HUES6 (cell line): ENCODE data around the gene MICAL2.

Source experiments
- H3K27ac ChIP-seq: 2 replicates; pipeline ENCODE4 v1.7.0; 2013; ENCODE audit warnings: low read depth, mild to moderate bottlenecking, low read length, inconsistent platforms
- H3K27me3 ChIP-seq: 2 replicates; pipeline ENCODE4 v1.6.1; 2013; ENCODE audit warnings: low read length; ENCODE audit not compliant: control insufficient read depth, insufficient read depth
- H3K36me3 ChIP-seq: 2 replicates; pipeline ENCODE4 v1.6.1; 2013; ENCODE audit warnings: low read length; ENCODE audit not compliant: control insufficient read depth, insufficient read depth
- H3K4me1 ChIP-seq: 2 replicates; pipeline ENCODE4 v1.6.1; 2013; ENCODE audit warnings: low read length; ENCODE audit not compliant: control insufficient read depth, insufficient read depth
- H3K4me3 ChIP-seq: 2 replicates; pipeline ENCODE4 v1.5.1; 2013; ENCODE audit warnings: low read depth, low read length
- H3K9ac ChIP-seq: one replicate; pipeline ENCODE4 v1.6.1; 2013; ENCODE audit warnings: mild to moderate bottlenecking, low read length
- H3K9me3 ChIP-seq: 2 replicates; pipeline ENCODE4 v1.6.1; 2013; ENCODE audit warnings: low read depth, low read length; ENCODE audit not compliant: control insufficient read depth, insufficient read depth

The MICAL2 gene

DNA sequence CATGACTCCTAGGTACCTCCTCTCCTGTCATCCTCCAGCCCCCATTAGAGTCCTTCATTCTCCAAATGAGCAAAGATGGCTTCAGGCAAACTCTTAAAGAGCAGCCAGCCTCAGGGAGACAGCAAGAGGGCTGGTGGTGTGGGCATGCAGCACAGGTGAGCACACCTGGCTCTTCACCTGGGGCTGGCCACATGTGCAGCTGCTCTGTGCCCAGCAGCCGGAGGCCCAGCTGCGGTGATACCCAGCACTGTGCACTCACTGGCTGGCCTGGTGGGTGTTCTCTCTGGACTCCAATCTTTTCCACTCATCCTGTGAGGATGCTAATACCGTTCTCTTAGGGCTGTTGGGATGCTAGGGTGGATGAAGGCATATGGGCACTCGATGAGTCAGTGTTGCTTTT lies 160.9 kb downstream of the MICAL2 start:
- Histone ChIP-seq H3K4me3 (no peak overlapping the region), H3K9ac (no peak overlapping the region), H3K9me3 (no peaks in the 10 kb centered on the region), H3K27ac (no peak overlapping the region), H3K36me3 (no peaks in the 10 kb centered on the region), H3K4me1 (peaks cover 7% of the 10 kb centered on the region; the same call in 1 of the 2 replicates), H3K27me3 (no peaks in the 10 kb centered on the region)

DNA sequence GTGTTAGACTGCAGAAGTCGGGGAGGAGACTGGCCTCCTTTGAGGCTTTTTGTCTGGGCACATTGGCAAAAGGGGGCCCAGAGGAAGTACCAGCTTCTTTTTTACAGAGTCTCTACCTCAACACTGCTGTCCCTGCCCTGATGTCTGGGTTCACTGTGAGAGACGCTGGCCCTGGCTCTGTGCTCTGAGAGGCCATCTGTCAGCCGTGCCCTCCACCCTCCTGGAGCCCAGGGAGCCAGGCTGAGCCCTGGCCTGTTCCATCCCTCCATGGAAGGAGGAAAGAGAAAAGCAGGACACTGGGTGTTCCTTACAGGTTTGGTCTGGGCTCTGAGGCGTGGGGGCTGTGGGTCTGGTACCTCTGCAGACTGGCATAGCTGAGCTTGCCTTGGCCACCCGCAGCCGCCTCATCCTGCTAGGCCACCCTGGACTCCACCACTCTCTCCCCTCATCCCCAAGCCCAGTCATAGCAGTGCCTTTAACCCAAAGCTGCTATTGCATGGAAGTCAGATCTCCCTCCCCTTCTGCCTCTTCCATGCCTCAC lies 161.5 kb downstream of the MICAL2 start:
- no peaks in the 10 kb centered on the region for H3K9me3 ChIP-seq
- H3K4me1 ChIP-seq = peaks cover 7% of the 10 kb centered on the region; the same call in 1 of the 2 replicates
- no peak overlapping the region for H3K9ac ChIP-seq
- no peak overlapping the region for H3K27ac ChIP-seq
- no peak overlapping the region for H3K4me3 ChIP-seq
- H3K36me3 ChIP-seq = no peaks in the 10 kb centered on the region
- H3K27me3 ChIP-seq = no peaks in the 10 kb centered on the region

DNA sequence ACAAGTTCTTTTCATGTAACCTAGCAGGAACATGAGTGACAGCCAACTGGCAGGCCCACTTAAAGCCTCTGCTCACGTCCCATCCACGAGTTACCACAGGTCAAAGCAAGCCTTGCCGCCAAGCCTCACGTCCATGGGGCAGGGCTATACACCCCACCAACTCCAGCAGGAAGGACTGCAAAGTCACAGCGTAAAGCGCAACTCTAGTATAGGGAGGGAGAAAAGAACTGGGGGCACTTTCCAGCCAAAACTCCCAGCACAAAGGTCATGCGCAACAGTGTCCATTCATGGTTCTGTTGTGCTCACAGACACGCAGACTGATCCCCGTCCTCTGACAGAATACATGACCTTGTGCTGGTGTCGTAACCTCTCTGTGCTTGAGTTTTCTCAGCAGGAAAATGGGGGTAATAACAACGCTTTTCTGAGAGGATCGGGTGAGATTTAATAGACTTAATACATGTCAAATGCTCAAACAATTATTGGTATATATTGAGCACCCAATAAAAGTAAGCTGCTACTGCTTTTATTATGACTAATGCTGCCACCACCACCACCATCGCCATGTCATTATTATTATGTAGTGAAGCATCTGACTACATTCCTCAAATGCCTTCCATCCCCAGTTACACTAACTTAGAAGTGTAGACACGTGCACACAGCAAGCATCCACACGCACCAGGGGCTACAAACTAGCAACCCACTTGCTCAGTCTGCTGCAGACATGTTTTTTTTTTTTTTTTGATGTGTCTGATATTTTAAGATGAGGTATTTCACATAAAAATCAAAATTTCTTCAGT lies 162.6 kb downstream of the MICAL2 start:
- H3K4me3 ChIP-seq = no peak overlapping the region
- H3K9me3 ChIP-seq = no peaks in the 10 kb centered on the region
- no peak overlapping the region for H3K27ac ChIP-seq
- no peaks in the 10 kb centered on the region for H3K36me3 ChIP-seq
- no peaks in the 10 kb centered on the region for H3K27me3 ChIP-seq
- no peak overlapping the region for H3K9ac ChIP-seq
- peaks cover 7% of the 10 kb centered on the region; the same call in 1 of the 2 replicates for H3K4me1 ChIP-seq

DNA sequence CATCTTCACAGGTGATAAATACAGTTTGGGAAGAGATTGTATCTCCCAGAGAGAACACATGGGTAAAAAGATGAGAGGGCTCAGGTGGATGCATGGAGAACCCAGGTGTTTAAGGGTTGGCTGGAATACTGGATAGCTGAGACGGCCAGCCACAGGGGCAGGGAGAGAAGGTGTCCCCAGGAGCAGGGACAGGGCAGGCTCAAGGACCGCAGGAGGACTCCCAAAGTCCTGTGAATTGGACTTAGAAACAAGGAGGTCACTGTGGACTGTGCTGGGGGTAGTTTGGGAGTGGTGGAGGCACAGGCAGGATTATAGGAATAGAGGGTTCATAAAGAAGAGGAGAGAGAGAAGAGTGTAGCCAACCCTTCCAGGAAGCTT lies 163.2 kb downstream of the MICAL2 start:
- Histone ChIP-seq H3K9ac (no peak overlapping the region), H3K4me1 (peaks cover 7% of the 10 kb centered on the region; the same call in 1 of the 2 replicates), H3K9me3 (no peaks in the 10 kb centered on the region), H3K4me3 (no peak overlapping the region), H3K27ac (no peak overlapping the region), H3K36me3 (no peaks in the 10 kb centered on the region), H3K27me3 (no peaks in the 10 kb centered on the region)

DNA sequence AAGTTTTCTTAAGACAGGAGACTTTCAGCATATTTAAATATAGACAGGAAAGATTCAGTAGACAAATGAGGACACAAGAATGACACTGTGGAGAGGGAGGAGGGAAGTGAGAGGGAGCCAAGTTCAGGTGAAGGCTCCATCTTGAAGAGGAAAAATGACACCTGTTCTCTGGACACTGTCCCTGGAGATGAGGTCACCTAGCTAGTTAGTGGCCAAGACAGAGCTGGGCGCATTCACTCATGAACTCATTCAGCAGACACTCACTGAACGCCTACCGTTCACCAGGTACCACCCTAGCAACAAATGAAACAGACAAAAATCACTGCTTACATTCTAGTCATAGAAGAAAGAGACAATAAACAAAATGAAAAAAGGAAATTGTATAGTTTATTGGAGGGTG lies 163.7 kb downstream of the MICAL2 start:
- peaks cover 4% of the 10 kb centered on the region; the same call in 1 of the 2 replicates for H3K4me1 ChIP-seq
- H3K9ac ChIP-seq = no peak overlapping the region
- H3K27me3 ChIP-seq = no peaks in the 10 kb centered on the region
- no peaks in the 10 kb centered on the region for H3K9me3 ChIP-seq
- no peak overlapping the region for H3K4me3 ChIP-seq
- no peak overlapping the region for H3K27ac ChIP-seq
- no peaks in the 10 kb centered on the region for H3K36me3 ChIP-seq

DNA sequence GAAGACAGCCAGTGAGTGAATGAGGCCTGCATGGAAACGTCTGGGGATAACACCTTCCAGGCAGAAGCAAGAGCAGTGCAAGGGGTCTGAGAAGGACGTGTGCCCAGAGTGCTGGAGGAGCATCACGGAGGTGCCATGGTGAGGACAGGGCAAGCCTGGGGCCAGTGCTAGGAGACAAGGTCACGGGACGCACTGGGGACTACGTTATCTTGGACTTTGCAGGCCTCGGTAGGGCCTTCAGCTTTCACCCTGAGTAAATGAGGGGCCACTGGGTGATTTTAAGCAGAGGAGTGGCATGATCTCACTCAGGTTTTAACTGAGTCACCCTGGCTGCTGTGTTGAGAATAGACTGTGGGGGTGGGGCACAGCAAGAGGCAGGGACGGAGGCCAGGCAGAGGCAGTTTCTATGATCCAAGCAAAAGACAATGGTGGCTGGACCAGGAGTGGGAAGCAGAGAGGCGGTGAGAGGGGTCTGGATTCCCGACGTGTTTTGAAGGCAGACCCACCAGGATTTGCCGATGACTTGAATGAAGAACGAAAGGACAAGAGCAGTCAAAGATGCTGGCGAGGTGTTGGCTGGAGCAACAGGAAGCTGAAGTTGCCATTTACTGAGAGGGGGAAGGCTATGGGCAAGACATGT lies 164.3 kb downstream of the MICAL2 start:
- Histone ChIP-seq H3K9ac (no peak overlapping the region), H3K27me3 (no peaks in the 10 kb centered on the region), H3K4me1 (no peaks in the 10 kb centered on the region; the same call in 1 of the 2 replicates), H3K4me3 (no peak overlapping the region), H3K9me3 (no peaks in the 10 kb centered on the region), H3K27ac (no peak overlapping the region), H3K36me3 (no peaks in the 10 kb centered on the region)

DNA sequence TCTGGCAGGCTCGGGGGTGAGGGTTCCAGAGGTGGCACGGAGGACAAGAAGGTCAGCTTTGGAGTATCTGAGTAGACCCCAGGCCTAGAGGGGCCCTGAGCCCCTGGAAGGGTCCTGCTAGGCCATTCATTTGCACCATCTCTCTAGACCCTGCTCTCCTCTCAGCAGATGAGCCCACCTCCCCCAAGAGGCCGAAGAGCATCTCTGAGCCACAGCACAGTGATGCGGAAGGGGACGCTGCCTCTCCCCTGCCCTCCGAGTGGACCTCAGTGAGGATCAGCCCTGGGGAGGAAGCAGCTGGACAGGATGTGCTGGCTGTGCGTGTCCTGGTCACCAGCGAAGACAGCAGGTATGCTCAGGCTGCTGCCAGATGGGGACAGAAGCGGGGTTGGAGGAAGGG lies 165.4 kb downstream of the MICAL2 start:
- Histone ChIP-seq H3K4me3 (no peak overlapping the region), H3K9me3 (no peaks in the 10 kb centered on the region), H3K4me1 (no peaks in the 10 kb centered on the region; the same call in 1 of the 2 replicates), H3K36me3 (no peaks in the 10 kb centered on the region), H3K9ac (no peak overlapping the region), H3K27me3 (no peaks in the 10 kb centered on the region), H3K27ac (no peak overlapping the region)

DNA sequence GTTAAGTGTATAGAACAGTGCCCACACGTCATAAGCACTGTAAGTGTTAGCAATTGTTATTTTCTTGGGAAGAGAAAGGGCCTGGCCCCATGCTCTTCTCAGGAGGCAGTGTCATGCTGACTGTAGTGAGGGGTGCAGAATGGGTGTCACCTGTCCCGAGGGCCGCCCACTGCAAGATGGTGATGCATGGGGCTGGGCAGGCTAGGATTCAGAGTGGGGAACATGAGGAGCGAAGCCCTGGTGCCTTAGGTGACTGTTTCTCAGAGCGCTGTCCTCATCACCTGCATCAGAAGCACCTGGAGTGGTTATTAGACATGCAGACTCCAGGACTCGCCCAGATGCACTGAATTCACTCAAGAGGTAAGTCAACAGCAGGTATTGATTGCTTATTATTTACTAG lies 166.0 kb downstream of the MICAL2 start:
- H3K27me3 ChIP-seq = no peaks in the 10 kb centered on the region
- H3K4me1 ChIP-seq = no peaks in the 10 kb centered on the region; the same call in 1 of the 2 replicates

DNA sequence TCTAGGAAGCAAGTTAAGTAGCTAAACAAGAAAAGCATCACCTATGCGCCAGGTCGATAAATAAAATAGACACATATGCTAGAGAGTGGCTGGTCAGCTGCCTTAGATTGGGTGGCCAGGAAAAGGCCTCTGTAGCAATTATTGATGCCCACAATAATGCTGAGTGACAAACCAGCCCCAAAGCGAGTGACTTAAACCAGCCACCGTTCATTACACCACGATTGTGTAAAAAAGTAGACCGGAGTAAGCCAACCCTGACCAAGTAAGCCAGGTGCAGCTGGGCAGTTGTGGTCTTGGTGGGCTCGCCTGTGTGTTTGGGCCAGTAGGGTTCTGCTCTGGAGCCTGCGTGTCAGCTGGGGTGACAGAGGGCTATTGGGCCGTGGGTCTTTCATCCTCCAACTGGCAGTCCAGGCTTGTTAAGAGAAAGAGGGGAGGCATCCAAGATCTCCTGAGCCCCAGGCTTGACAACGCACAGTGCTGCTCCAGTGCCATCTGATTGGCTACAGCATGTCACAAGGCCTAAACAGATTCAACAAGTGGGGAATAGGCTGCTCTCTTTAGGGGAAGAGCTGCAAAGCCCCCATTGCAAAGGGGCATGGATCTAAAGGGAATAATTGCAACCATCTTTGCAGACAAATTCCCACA lies 166.6 kb downstream of the MICAL2 start:
- no peaks in the 10 kb centered on the region for H3K27me3 ChIP-seq
- no peaks in the 10 kb centered on the region; the same call in 1 of the 2 replicates for H3K4me1 ChIP-seq
- H3K9me3 ChIP-seq = no peaks in the 10 kb centered on the region
- H3K36me3 ChIP-seq = no peaks in the 10 kb centered on the region
- no peak overlapping the region for H3K27ac ChIP-seq
- no peak overlapping the region for H3K9ac ChIP-seq
- no peak overlapping the region for H3K4me3 ChIP-seq

More for the DNA sequence above, 166.0 kb downstream of the MICAL2 start:
- H3K4me3 ChIP-seq = no peak overlapping the region
- no peaks in the 10 kb centered on the region for H3K9me3 ChIP-seq
- no peaks in the 10 kb centered on the region for H3K36me3 ChIP-seq
- H3K27ac ChIP-seq = no peak overlapping the region
- no peak overlapping the region for H3K9ac ChIP-seq

DNA sequence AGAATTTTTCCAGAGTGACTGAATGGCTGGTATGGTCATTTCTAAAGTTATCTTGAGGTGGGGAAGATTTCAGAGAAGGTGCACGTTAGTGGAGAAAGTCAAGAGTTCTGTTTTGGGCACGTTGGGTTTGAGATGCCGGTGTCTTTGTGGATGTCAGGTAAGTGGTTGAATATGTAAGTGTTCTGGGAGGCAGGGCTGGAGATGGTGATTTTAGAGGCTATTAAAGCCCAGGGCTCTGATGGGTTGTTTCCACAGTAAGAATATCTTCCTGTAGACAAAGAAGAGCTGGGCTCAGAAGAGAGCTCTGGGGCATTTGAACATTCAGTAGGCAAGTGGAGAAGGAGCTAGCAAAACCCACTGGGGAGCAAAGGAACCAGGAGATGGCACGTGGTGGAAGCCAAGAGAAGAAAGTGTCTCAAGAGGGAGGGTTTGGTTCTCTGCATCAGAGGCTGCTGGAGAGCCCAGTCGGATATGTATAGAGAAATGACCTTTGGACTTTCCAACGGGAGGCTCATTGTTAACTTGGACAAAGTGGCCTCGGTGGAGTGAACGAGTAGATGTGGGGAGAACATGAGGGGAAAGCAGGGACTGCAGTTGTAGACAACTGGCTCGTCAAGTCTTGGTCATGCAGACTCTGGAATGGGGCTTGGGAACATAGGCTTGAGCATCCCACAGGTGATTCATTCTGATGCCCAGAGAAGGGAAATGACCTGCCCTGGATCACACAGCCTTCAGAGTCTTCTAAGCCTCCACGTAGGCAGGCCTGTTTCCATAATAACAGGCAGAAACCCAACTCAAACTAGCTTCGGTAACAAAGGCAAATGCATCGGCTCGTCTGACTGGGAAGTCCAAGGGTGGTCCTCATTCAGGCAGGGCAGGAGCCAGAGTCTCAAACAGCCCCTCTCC lies 168.6 kb downstream of the MICAL2 start:
- Histone ChIP-seq H3K4me1 (no peaks in the 10 kb centered on the region; the same call in 1 of the 2 replicates), H3K9ac (no peak overlapping the region), H3K9me3 (no peaks in the 10 kb centered on the region), H3K36me3 (no peaks in the 10 kb centered on the region), H3K4me3 (no peak overlapping the region), H3K27me3 (no peaks in the 10 kb centered on the region), H3K27ac (no peak overlapping the region)
